Thoracic aorta (tissue), 2 donors: ENCODE data around the gene PTCD2. TPM values are rescaled to one million over a fixed set of nuclear protein-coding genes. Genes with fewer than 3 reads are reported as not detected.

Source experiments
- ATAC-seq: fragments of 150-250 bp; one replicate; pipeline ENCODE4 v1.8.0; 2017; ENCODE audit warnings: low read depth; ENCODE audit not compliant: insufficient number of reproducible peaks, low FRiP score
- DNase-seq: peaks from one replicate; pipeline ENCODE4 v3.0.0-alpha.2; 2020; ENCODE audit warnings: low spot score
- H3K27ac ChIP-seq, 2 donors: fragments of 200-600 bp; sonication (generic); 1 replicate in 1 of 2; 2 replicates in 1 of 2; pipeline ENCODE4 v1.5.1; 2016; ENCODE audit warnings: mild to moderate bottlenecking in 2 of 2, moderate library complexity in 2 of 2
- H3K27me3 ChIP-seq: fragments of 200-600 bp; sonication (generic); replicated peaks from 2 replicates; pipeline ENCODE4 v1.6.0; 2016; ENCODE audit warnings: mild to moderate bottlenecking; ENCODE audit not compliant: insufficient read depth
- H3K36me3 ChIP-seq: fragments of 200-600 bp; sonication (generic); one replicate; pipeline ENCODE4 v1.5.1; 2016
- H3K4me1 ChIP-seq, 2 donors: fragments of 200-600 bp; sonication (generic); 1 replicate in 1 of 2; 2 replicates in 1 of 2; pipeline versions ENCODE4 v1.5.1 to v1.6.0; 2016; ENCODE audit warnings: low read depth in 2 of 2, mild to moderate bottlenecking in 1 of 2; ENCODE audit not compliant: control insufficient read depth in 1 of 2
- H3K4me3 ChIP-seq: fragments of 200-600 bp; sonication (generic); 2 replicates; pipeline ENCODE4 v1.5.1; 2016; ENCODE audit warnings: mild to moderate bottlenecking
- H3K9me3 ChIP-seq: fragments of 200-600 bp; sonication (generic); 2 replicates; pipeline ENCODE4 v1.5.1; 2016
- total RNA-seq, 2 donors: library from RNA; depleted of rRNA; stranded (reverse); fragments of >200 nt; gene quantifications; one replicate each; pipeline versions ENCODE4 v1.1.0 to v1.2.3, GENCODE V29; 2016
- TF ChIP-seq, protein P1 (sequence below): fragments of 200-600 bp; sonication (generic); IDR thresholded peaks from one replicate; pipeline ENCODE4 v1.5.1; 2019; ENCODE audit warnings: antibody characterized with exemption

PTCD2 gene
- total RNA-seq, 2 donors from 2014 or later: 2.8 to 5.3 TPM

DNA sequence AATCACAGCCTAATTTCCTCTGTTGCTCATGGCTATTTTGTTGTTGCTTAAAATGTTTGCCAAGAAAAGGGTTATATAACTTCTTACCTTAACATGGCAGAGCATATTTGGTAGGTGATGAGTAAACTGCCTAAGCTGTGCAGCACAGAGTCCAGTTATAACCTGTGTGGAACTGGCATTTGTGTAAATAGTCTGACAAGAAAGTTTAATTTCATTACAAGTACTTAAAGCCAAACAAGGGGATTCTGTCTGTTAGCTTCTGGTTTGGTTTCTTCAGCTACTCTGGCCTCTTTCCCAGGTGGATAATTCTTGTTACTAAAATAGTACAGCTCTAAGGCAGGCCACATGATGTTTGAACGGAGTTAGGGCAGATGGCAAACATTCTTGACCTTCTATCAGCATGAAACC is 72.2 kb downstream of the PTCD2 start:
- no peak for DNase-seq
- H3K4me1 ChIP-seq: peaks cover 21 to 40% of the 10 kb centered on the region in 2 donors
- no peaks in the 10 kb centered on the region for H3K9me3 ChIP-seq
- ATAC-seq: no peak
- H3K27ac ChIP-seq: peak overlapping the region; percentile 39 to 73
- no peaks in the 10 kb centered on the region for H3K36me3 ChIP-seq
- no peak overlapping the region for H3K4me3 ChIP-seq
- TF ChIP-seq, protein P1, sequence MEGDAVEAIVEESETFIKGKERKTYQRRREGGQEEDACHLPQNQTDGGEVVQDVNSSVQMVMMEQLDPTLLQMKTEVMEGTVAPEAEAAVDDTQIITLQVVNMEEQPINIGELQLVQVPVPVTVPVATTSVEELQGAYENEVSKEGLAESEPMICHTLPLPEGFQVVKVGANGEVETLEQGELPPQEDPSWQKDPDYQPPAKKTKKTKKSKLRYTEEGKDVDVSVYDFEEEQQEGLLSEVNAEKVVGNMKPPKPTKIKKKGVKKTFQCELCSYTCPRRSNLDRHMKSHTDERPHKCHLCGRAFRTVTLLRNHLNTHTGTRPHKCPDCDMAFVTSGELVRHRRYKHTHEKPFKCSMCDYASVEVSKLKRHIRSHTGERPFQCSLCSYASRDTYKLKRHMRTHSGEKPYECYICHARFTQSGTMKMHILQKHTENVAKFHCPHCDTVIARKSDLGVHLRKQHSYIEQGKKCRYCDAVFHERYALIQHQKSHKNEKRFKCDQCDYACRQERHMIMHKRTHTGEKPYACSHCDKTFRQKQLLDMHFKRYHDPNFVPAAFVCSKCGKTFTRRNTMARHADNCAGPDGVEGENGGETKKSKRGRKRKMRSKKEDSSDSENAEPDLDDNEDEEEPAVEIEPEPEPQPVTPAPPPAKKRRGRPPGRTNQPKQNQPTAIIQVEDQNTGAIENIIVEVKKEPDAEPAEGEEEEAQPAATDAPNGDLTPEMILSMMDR: no peak
- H3K27me3 ChIP-seq: no peaks in the 10 kb centered on the region

DNA sequence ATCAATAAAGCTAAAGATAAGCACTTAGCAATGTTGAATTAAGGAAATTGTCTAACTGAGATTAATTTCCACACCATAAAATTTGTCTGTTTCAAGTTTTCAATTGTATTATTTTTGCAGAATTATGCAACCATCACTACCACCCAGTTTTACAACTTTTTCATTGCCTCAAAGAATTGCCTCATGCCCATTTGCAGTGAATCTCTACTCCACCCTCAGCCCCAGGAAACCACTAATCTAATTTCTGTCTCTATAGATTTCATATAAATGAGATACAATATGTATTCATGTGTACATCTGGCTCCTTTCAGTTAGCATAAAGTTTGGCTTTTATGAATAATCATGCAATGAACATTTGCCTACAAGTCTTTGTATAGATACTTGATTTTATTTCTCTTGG is 72.9 kb downstream of the PTCD2 start:
- ATAC-seq (no peak), DNase-seq (no peak)
- Histone ChIP-seq H3K4me1 (peaks cover 25 to 39% of the 10 kb centered on the region in 2 donors), H3K27ac (peak overlapping the region in 1 of 2 donors; percentile 73), H3K9me3 (no peaks in the 10 kb centered on the region), H3K36me3 (no peaks in the 10 kb centered on the region), H3K27me3 (no peaks in the 10 kb centered on the region), H3K4me3 (no peak overlapping the region)
- TF ChIP-seq, protein P1: no peak

DNA sequence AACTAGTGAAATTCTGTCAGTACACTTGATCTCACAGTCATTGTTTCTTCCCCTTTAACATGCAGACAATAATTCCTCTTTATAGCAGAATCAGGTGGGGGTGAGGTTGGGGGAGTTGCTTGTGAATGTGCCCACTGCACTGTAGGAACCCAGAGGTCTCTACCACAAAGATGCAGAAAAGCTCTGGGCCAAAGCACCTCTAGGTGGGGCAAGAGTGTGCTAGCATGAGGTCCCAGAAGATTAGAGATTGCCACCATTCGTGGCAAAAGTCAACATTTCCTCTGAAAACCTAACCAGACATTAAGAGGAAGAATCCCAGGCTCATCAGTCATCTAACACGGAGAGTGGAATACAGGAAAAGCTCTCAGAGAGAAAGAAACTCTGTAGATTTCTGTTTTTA is 74.5 kb downstream of the PTCD2 start:
- Histone ChIP-seq H3K4me1 (peaks cover 24 to 34% of the 10 kb centered on the region in 2 donors), H3K4me3 (no peak overlapping the region), H3K27ac (no peak overlapping the region), H3K9me3 (no peaks in the 10 kb centered on the region), H3K36me3 (no peaks in the 10 kb centered on the region), H3K27me3 (no peaks in the 10 kb centered on the region)
- ATAC-seq (no peak), DNase-seq (no peak)
- TF ChIP-seq, protein P1: no peak

DNA sequence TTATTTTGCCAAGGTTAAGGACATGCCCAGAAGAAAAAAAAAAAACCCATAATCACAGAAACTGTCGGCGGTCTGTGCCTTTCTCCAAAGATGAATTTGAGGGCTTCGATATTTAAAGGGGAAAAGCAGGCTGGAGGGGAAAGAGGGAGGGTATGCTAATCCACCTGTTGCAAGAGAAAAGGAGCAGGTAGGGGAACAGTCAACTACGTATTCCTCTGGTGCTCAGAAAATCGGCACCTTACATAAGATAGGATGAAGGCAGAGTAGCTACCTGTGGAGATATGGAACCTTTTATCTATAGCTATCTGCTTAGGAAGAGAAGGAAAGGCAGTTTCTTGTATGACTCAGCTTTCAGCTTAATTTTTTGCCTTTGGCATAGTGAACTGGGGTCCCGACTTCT is 77.7 kb downstream of the PTCD2 start:
- ATAC-seq: no peak
- DNase-seq: no peak
- Histone ChIP-seq H3K4me3 (no peak overlapping the region), H3K9me3 (peaks cover 10% of the 10 kb centered on the region), H3K27me3 (no peaks in the 10 kb centered on the region), H3K36me3 (no peaks in the 10 kb centered on the region), H3K4me1 (peaks cover 20 to 30% of the 10 kb centered on the region in 2 donors), H3K27ac (peak overlapping the region in 1 of 2 donors; percentile 14)
- TF ChIP-seq, protein P1: no peak

DNA sequence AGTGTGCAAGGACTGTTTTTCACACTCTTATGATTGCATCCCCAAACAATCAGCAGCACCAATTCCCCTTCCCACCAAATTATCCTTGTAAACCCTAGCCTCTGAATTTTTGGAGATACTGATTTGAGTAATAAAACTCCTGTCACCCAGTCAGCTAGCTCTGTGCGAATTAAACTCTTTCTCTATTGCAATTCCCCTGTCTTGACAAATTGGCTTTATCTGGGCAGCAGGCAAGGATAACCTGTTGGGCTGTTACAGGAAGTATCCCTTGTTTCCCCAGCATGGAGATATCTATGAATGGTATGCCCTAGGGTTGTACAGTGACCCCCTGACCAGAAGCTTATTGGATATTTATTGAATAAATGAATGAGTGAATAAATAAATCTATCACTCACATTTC is 80.8 kb downstream of the PTCD2 start:
- Histone ChIP-seq H3K4me3 (no peak overlapping the region), H3K36me3 (no peaks in the 10 kb centered on the region), H3K27me3 (no peaks in the 10 kb centered on the region), H3K27ac (peak overlapping the region; percentile 69 to 91), H3K9me3 (peaks cover 10% of the 10 kb centered on the region), H3K4me1 (peaks cover 24 to 40% of the 10 kb centered on the region in 2 donors)
- no peak for DNase-seq
- ATAC-seq: no peak
- TF ChIP-seq, protein P1: no peak
